ENCODE measurements around the gene GTF2H2.
"Not testable (repeated sequence)": the region's sequence is repeated elsewhere in the genome, so short reads cannot be mapped to it uniquely, and the experiment has no call there.

GTF2H2 gene

DNA sequence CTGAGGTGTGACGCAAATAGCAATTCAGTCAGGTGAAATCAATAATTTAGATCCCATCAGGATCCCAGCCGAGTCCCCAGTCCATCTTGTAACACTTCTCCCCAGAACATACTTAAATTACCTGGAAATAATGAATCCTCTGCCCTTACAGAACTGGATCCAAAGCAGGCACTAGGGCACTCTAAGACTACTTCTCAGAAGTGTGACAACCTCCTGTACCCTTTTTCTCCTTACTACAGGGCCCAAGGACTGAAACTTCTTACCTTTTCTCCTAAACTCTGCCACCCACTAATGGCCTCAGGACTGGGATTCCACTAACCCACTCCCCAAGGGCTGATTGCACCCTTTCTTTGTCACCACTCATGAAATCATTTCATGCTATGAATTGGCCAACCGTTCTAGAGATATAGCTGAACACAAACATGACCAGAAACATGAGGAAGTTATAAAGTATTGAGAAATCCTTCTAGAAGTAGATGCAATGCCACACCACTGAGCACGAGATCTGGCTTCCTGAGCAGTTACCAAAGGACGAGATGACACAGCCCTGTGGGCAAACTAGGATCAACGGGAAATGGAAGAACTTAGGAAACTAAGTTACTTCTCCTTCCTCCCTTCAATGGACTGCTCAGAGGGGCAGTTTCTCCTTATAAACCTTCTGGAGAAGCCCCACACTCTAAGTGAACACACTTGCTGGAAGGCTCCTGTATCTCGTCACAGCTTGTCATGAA, 36.3 kb downstream of the GTF2H2 start:
- H3K27me3 Mint-ChIP-seq; H3K27ac Mint-ChIP-seq; H3K9me3 Mint-ChIP-seq; H3K36me3 Mint-ChIP-seq (ENCODE audit: low read depth); H3K4me1 Mint-ChIP-seq (ENCODE audit: low read depth); H3K4me3 Mint-ChIP-seq: not testable (repeated sequence)

DNA sequence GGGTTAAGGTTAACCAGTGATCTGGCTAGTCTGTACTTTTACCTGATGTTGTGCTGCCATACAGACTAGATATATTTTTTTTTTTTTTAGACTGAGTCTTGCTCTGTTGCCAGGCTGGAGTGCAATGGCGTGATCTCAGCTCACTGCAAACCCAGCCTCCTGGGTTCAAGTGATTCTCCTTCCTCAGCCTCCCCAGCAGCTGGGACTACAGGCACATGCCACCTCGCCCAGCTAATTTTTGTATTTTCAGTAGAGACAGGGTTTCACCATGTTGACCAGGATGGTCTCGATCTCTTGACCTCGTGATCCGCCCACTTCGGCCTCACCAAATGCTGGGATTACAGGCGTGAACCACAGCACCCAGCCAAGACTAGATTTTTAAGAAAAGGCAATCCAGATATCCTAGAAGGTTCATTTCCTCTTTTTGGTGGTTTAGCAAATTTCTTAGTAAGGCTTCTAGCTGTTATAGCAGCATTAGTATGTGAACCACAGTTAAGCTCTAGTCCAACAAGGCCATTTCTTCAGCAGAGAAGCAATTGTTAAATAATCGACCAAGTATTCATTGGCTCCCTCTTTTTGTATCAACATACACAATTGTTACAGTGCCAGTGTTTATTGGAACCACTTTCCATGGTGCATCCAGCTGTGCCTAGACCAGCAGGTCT, 42.1 kb downstream of the GTF2H2 start, which contains the start of gene NAIP:
NAIP (minus strand) TSS at position 51 of the 665 bp plus-strand sequence. CDS start 12,424 bp downstream, outside the sequence.
- not testable (repeated sequence) for H3K27me3 Mint-ChIP-seq; H3K27ac Mint-ChIP-seq; H3K4me3 Mint-ChIP-seq; H3K9me3 Mint-ChIP-seq; H3K36me3 Mint-ChIP-seq (ENCODE audit: low read depth); H3K4me1 Mint-ChIP-seq (ENCODE audit: low read depth)

DNA sequence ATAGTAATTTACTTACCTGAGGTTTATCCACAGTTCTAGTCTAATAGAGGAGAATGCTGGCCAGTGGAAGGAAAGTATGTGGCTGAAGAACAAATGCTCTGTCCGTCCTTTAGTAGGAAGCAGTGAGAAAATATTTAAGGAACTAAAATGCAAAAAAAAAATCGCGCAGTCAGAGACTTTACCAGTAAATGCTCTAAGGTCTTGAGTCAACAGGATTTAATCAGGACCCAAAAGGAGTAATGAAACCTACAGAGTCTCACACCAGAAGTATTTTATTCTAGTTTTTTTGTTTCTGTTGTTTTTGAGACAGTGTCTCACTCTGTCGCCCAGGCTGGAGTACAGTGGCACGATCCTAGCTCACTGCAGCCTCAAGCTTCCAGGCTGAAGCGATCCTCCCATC, 46.8 kb downstream of the GTF2H2 start:
- H3K4me3 Mint-ChIP-seq; H3K27ac Mint-ChIP-seq; H3K4me1 Mint-ChIP-seq (ENCODE audit: low read depth); H3K27me3 Mint-ChIP-seq; H3K9me3 Mint-ChIP-seq; H3K36me3 Mint-ChIP-seq (ENCODE audit: low read depth): not testable (repeated sequence)

DNA sequence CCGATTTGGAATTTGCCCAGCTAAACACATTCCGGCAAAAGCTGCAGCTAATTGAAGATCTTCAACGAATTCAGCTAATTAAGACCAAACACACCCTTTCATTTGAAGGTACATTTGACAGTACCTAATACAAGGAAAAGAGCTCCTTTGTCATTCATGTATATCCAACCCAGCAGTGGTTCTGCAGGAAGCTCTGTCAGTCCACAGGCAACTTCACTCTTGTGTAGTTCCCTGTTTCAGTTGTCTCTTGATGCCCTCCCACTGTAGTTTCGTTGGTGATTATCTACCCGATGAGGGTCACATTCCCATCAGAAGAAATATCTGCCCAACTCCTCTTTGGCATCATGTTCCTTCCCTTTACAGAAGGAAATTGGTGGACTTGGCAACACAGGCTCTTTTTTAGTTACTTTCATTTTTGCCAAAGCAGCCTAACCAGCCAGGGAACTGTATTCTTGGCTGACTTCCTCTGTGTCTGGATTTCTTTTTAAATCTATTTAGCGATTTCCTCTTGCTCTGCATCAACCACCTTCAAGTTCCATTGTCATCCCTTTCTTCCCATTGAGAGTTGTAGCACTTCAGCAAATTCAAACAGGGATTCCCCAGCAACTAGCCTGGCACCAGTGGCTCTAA, 49.0 kb downstream of the GTF2H2 start:
- not testable (repeated sequence) for H3K9me3 Mint-ChIP-seq; H3K4me1 Mint-ChIP-seq (ENCODE audit: low read depth); H3K36me3 Mint-ChIP-seq (ENCODE audit: low read depth); H3K27ac Mint-ChIP-seq; H3K27me3 Mint-ChIP-seq; H3K4me3 Mint-ChIP-seq

DNA sequence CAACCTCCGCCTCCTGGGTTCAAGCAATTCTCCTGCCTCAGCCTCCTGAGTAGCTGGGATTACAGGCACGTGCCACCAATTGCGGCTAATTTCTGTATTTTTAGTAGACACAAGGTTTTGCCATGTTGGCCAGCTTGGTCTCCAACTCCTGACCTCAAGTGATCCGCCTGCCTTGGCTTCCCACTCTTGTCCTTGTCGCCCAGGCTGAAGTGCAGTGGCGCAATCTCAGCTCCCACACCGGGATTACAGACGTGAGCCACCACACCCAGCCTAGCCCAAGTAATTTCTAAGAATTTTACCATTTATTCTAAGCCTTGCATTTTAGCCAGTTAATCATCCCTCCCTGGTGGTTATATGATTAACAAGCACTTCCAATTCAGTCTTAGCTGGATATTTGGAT, 53.3 kb downstream of the GTF2H2 start:
- Mint-ChIP-seq H3K9me3 (no peaks in the 10 kb centered on the region), H3K27ac (no peak overlapping the region), H3K27me3 (no peaks in the 10 kb centered on the region), H3K4me1 (ENCODE audit: low read depth) (no peaks in the 10 kb centered on the region), H3K4me3 (no peak overlapping the region), H3K36me3 (ENCODE audit: low read depth) (no peaks in the 10 kb centered on the region)

DNA sequence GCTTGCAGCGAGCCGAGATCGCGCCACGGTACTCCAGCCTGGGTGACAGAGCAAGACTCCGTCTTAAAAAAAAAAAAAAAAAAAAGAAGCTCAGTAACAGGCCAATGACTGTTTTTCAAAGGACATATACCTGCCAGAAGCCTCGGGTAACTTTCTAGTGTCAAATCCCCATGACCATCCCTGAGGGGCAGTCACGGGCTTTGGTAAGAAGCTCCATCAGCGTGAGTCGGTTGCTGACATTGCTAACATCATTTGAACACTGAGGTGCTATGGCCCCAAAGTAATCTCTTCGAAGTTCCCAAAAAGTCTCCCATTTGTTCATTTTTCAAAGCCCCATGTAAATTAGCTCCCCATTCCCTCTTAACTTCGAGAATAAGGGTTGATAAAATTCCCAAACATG, 53.9 kb downstream of the GTF2H2 start:
- no peak overlapping the region for H3K27ac Mint-ChIP-seq
- H3K36me3 Mint-ChIP-seq (ENCODE audit: low read depth), result no peaks in the 10 kb centered on the region
- no peak overlapping the region for H3K4me3 Mint-ChIP-seq
- H3K27me3 Mint-ChIP-seq, result no peaks in the 10 kb centered on the region
- H3K9me3 Mint-ChIP-seq, result no peaks in the 10 kb centered on the region
- no peaks in the 10 kb centered on the region for H3K4me1 Mint-ChIP-seq (ENCODE audit: low read depth)

DNA sequence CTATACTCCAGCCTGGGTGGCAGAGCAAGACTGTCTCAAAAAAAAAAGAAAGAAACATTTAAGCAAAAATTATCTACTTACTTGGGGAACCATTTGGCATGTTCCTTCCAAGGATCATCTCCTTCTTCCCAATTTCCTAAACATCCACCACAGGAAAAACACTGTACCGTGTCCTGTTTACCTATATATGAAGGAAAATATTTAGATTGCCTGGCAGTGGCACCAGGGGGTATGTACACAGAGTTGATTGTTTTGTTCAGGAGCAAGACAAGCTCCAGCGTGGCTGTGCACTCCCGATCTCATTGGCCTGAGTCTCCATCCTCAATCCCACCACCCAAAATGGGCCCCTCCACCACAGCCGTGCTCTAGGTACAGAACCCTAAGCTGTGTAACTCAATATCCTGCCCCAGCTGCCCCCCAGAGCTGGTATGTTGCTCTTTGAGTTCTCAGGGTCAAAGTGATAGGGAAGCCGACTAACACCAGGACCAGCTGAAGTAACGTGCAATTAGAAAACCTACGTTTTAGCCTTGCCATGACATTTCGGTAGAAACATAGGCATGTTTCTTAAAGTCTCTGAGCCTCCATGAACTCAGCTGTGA, 56.2 kb downstream of the GTF2H2 start:
- Mint-ChIP-seq H3K27me3 (no peaks in the 10 kb centered on the region), H3K36me3 (ENCODE audit: low read depth) (no peaks in the 10 kb centered on the region), H3K27ac (no peak overlapping the region), H3K4me3 (no peak overlapping the region), H3K4me1 (ENCODE audit: low read depth) (no peaks in the 10 kb centered on the region), H3K9me3 (no peaks in the 10 kb centered on the region)

DNA sequence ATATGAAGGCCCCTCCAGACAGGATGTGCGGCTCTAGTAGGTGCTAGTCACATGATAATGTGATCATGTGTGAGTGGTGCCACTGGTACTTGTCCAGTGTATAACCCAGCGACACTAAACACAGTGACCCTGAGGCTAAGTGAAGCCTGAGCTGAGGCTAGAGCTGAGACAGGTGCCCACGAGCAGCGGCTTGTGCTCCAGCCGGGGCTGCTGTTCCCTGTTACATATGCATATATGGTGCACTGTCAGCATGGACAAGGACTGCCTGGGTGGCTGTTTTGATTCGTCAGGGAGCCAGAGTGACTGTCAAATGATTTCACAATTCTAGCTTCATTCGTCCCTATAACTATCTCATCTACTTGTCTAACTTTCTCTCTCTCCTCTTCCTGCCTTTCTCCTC, 60.5 kb downstream of the GTF2H2 start:
- not testable (repeated sequence) for H3K9me3 Mint-ChIP-seq; H3K27ac Mint-ChIP-seq; H3K36me3 Mint-ChIP-seq (ENCODE audit: low read depth); H3K4me3 Mint-ChIP-seq; H3K27me3 Mint-ChIP-seq; H3K4me1 Mint-ChIP-seq (ENCODE audit: low read depth)
